ES-I3 (cell line): ENCODE measurements around the gene POM121L2.
"Not testable (repeated sequence)": the region's sequence is repeated elsewhere in the genome, so short reads cannot be mapped to it uniquely, and the experiment has no call there.

Experiments
- H3K36me3 ChIP-seq: 2 replicates; pipeline ENCODE4 v1.6.1; 2013; ENCODE audit warnings: mild to moderate bottlenecking, low read length, control low read depth, moderate library complexity; ENCODE audit not compliant: insufficient read depth
- H3K4me1 ChIP-seq: 2 replicates; pipeline ENCODE4 v1.6.1; 2013; ENCODE audit warnings: mild to moderate bottlenecking, control low read depth, low read length; ENCODE audit not compliant: insufficient read depth
- H3K9ac ChIP-seq: 2 replicates; pipeline ENCODE4 v1.6.1; 2013; ENCODE audit warnings: low read depth, mild to moderate bottlenecking, low read length, moderate library complexity
- H3K9me3 ChIP-seq: 2 replicates; pipeline ENCODE4 v1.6.1; 2013; ENCODE audit warnings: mild to moderate bottlenecking, low read length, moderate library complexity; ENCODE audit not compliant: control insufficient read depth, insufficient read depth

Gene POM121L2

DNA sequence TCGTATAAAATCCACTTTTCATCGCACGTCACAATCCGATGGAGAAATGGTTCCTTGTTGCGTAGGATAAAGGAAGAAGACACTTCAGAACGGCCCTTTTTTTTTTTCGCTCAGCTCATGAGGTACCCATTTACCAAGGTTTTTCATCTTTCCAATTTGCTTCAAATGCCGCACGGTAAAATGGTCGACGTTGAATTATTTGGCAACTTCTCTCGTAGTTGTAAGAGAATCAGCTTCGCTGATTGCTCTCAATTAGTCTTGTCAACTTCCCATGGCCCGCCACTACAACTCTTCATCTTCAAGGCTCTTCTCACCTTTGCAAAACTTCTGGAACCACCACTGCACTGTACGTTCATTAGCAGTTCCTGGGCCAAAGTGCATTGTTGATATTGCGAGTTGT lies 28.8 kb downstream of the POM121L2 start:
- H3K36me3 ChIP-seq = no peaks in the 10 kb centered on the region
- H3K4me1 ChIP-seq = no peaks in the 10 kb centered on the region
- H3K9ac ChIP-seq = no peak overlapping the region
- no peaks in the 10 kb centered on the region for H3K9me3 ChIP-seq

DNA sequence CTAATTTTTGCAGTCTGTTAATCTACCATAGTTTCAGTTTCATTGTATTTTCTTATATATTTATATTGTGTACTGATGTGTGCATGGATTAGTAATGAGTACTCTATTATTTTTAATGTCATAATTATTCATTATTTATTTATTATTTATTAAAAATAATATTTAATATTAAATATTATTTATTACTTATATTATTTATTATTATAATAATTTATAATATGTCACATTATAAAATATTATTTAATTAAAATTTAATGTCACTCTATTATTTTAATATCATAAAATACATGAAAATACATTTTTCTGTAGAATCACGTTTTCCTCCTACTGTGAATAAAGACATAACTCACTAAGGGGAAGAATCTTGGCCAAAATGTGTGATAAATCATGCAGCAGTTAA lies 30.5 kb downstream of the POM121L2 start:
- Histone ChIP-seq H3K9me3 (no peaks in the 10 kb centered on the region), H3K9ac (peak overlapping the region; percentile 79; the same call in 1 of the 2 replicates), H3K36me3 (no peaks in the 10 kb centered on the region), H3K4me1 (no peaks in the 10 kb centered on the region)

DNA sequence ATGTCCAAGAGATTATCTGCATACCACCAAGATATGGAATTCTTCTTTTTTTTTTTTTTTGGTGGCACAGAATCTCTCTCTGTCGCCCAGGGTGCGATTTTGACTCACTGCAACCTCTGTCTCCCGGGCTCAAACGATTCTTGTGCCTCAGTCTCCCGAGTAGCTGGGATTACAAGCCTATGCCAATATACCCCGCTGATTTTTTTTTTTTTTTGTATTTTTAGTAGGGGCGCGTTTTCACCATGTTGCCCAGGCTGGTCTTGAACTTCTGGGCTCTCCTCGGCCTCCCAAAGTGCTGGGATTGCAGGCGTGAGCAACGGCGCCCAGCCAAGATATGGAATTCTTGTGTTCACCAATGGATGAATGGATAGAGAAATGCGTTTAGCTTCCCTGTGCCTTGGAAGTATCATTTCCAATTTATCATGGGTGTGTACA lies 31.0 kb downstream of the POM121L2 start:
- H3K9ac ChIP-seq = peak overlapping the region; percentile 79; the same call in 1 of the 2 replicates

GRCh38 chr6:27280540-27281000 lies 31.5 kb downstream of the POM121L2 start:
- peak overlapping the region; percentile 79 for H3K9ac ChIP-seq
- H3K4me1 ChIP-seq = no peaks in the 10 kb centered on the region
- H3K36me3 ChIP-seq = no peaks in the 10 kb centered on the region
- no peaks in the 10 kb centered on the region for H3K9me3 ChIP-seq

More for the DNA sequence above, 31.0 kb downstream of the POM121L2 start:
- Histone ChIP-seq H3K36me3 (no peaks in the 10 kb centered on the region), H3K4me1 (no peaks in the 10 kb centered on the region), H3K9me3 (no peaks in the 10 kb centered on the region)

- Histone ChIP-seq H3K36me3 (no peaks in the 10 kb centered on the region), H3K9me3 (no peaks in the 10 kb centered on the region), H3K9ac (peak overlapping the region; percentile 79), H3K4me1 (no peaks in the 10 kb centered on the region)
Measured at GRCh38 chr6:27280064-27280539, 32.0 kb downstream of the POM121L2 start.

GRCh38 chr6:27279513-27280063 lies 32.5 kb downstream of the POM121L2 start:
- Histone ChIP-seq H3K9ac (peak overlapping the region; percentile 79), H3K9me3 (no peaks in the 10 kb centered on the region)

DNA sequence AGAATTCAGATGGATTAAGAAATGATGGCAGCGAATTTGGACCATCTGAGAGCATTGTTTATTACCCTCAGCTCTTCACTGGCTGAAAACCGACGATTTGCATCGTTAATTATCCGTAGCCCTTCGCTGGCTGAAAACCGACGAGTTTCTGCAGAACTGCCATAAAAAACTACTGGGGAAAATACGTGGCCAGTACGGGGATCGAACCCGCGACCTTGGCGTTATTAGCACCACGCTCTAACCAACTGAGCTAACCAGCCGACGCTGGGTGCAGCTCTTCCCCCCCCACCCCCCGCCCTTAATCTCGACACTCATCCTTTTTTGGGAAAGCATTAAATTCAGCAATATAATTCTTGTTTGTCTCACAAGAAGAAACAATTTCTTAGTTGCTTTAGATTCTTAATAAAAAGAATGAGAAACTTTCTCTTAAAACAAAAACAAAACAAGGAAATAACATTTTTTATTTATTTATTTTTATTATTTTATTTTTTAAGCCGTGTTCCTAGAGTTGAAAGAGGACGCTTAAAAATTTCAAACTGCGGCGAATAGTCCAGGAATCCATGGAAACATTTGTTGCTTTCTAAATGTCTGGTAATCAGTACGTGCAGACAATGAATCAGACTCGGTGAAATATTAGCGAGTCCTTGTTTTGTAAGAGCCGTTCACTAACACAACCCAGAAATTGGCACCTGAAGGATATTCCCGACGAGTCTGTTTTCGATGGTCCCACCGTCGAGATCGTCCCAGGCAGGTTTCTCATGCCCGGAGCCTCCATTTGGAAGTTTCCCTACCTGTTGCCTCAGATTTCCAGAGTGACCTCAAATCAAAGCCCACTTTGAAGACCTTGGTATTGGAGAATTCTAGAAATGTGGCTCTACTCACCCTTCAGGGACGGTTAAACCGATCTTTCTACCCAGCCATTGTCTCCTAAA lies 36.8 kb downstream of the POM121L2 start:
- Histone ChIP-seq H3K9ac (peak overlapping the region; percentile 79), H3K36me3 (no peaks in the 10 kb centered on the region), H3K9me3 (no peaks in the 10 kb centered on the region), H3K4me1 (no peaks in the 10 kb centered on the region)

More at GRCh38 chr6:27279513-27280063, 32.5 kb downstream of the POM121L2 start:
- Histone ChIP-seq H3K4me1 (no peaks in the 10 kb centered on the region), H3K36me3 (no peaks in the 10 kb centered on the region)

DNA sequence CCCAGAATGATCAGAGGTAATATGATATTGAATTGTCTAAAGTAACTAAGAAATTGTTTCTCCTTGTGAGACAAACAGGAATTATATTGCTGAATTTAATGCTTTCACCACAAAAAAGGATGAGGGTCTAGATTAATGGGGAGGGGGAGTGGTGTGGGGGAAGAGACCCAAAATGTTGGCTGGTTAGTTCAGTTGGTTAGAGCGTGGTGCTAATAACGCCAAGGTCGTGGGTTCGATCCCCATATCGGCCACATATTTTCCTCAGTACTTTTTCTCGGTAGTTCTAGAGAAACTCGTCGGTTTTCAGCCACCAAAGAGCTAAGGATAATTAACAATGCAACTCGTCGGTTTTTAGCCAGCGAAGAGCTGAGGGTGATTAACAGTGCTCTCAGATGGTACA lies 38.3 kb downstream of the POM121L2 start:
- Histone ChIP-seq H3K36me3 (no peaks in the 10 kb centered on the region), H3K9ac (0 out of 2 replicates have a peak overlapping the region, but pooled peaks have one; percentile 20), H3K4me1 (no peaks in the 10 kb centered on the region), H3K9me3 (no peaks in the 10 kb centered on the region)

DNA sequence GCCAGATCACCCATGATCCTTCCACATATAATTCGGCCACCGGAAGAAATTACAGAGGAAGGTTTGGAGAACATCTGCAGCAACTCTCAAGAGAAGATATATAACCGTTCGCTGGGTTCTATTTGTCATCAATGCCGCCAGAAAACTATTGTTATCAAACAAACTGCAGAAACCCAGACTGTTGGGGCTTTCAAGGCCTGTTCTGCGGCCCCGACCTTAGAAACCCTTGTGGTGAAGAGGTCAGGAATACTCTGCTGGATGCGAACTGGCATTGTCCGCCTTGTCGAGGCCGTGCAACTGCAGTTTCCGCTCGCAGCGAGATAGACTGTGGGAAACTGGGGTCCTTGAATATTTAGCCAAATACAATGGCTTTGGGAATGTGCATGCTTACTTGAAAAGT lies 43.3 kb downstream of the POM121L2 start:
- Histone ChIP-seq H3K9ac (no peak overlapping the region), H3K9me3 (no peaks in the 10 kb centered on the region), H3K4me1 (no peaks in the 10 kb centered on the region), H3K36me3 (no peaks in the 10 kb centered on the region)

DNA sequence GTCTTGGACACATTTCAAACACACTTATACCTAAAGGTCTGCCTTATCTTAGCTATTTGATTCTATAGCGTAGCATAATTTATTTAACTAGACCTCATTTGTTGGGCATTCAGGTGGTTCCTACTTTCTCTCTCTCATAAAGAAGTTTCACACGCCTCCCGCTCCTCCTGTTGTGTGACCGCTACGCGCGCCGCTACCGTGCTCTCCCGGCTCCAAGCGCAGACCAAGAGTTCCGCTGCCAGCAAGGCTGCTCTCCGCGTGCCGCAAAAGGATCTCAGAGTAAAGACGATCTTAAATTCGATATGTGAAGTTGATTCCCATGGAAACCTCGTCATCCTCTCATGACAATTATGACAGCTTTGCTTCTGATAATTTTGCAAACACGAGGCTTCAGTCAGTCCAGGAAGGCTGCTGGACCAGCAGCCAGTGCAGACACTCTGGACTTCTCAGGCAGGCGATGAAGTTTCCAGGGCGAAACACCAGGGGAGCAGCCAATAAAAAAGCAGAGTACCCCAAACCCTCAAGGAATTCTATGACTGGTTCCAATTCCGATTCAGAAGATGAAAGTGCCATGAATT lies 44.1 kb downstream of the POM121L2 start:
- no peaks in the 10 kb centered on the region for H3K9me3 ChIP-seq
- H3K36me3 ChIP-seq = no peaks in the 10 kb centered on the region
- peak overlapping the region; percentile 53; the same call in 1 of the 2 replicates for H3K9ac ChIP-seq
- H3K4me1 ChIP-seq = no peaks in the 10 kb centered on the region

DNA sequence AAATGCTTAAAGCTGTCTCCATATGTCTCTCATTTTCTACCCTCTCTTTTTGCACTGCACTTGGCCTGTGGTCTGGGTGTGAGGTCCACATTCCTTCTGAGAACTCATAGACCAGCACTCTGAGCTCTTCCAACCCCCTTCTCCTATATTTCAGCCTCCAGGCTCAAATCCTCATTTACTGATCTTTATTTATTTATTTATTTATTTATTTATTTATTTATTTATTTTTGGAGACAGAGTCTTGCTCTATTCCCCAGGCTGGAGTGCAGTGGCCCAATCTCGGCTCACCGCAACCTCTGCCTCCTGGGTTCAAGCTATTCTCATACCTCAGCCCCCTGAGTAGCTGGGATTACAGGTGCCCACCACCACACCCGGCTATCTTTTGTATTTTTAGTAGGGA lies 45.1 kb downstream of the POM121L2 start:
- H3K36me3 ChIP-seq, H3K4me1 ChIP-seq, H3K9ac ChIP-seq, H3K9me3 ChIP-seq: not testable (repeated sequence)

- no peaks in the 10 kb centered on the region for H3K9me3 ChIP-seq
- no peak overlapping the region for H3K9ac ChIP-seq
- no peaks in the 10 kb centered on the region for H3K4me1 ChIP-seq
- H3K36me3 ChIP-seq = no peaks in the 10 kb centered on the region
Measured at GRCh38 chr6:27263886-27264285, 48.2 kb downstream of the POM121L2 start.

GRCh38 chr6:27260836-27261375 lies 51.2 kb downstream of the POM121L2 start:
- Histone ChIP-seq H3K9ac (peak overlapping the region; percentile 72; the same call in 1 of the 2 replicates), H3K36me3 (no peaks in the 10 kb centered on the region), H3K9me3 (no peaks in the 10 kb centered on the region), H3K4me1 (no peaks in the 10 kb centered on the region)

GRCh38 chr6:27260369-27260768 lies 51.7 kb downstream of the POM121L2 start:
- Histone ChIP-seq H3K36me3 (no peaks in the 10 kb centered on the region), H3K9me3 (no peaks in the 10 kb centered on the region), H3K9ac (peak overlapping the region; percentile 72; the same call in 1 of the 2 replicates), H3K4me1 (no peaks in the 10 kb centered on the region)
